GM19397 (cell line): ENCODE data around the gene TGFB2.

ENCODE experiments used
- ATAC-seq: cut with Tn5 transposase; IDR thresholded peaks from one replicate; pipeline ENCODE4 v1.9.1; 2021; ENCODE audit warnings: mild to moderate bottlenecking, moderate library complexity; ENCODE audit not compliant: unreplicated experiment

Gene TGFB2

DNA sequence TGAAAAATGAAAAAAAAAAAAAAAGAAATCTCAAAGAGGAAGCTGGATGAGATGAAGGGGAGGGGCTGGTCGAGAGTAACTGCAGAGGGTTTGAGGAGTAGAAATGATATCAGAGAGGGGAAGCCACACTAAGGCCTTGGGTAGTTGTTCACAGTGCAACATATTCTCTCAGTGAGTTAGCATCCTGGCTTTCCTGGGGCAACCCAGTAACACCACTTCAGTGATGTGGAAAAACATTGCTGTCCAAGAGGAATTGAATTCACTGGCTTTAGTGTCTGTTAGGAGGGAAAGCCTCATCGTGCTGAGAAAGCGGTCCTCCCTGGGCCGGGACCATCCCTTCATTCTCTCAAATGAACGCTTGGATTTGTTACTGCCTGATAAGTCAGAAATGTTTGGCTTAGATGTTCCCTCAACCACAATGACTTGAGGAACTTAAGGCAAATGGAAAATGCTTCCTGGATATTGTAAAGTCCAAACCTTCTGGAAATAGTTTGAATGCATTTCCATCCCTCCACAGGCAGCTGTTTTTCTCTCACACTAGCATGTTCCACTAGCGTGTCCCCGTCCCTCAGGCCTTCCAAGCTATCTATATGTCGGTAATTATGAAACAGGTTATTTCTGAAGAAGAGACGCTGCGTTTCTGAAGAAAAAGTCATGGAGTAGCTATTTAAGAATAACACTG lies 12.2 kb downstream of the TGFB2 start:
- no peak for ATAC-seq

- no peak for ATAC-seq
These were observed 12.7 kb downstream of the TGFB2 start for GRCh38 chr1:218357893-218358232.

- ATAC-seq: no peak
These were observed 16.3 kb downstream of the TGFB2 start for GRCh38 chr1:218361298-218362065.

DNA sequence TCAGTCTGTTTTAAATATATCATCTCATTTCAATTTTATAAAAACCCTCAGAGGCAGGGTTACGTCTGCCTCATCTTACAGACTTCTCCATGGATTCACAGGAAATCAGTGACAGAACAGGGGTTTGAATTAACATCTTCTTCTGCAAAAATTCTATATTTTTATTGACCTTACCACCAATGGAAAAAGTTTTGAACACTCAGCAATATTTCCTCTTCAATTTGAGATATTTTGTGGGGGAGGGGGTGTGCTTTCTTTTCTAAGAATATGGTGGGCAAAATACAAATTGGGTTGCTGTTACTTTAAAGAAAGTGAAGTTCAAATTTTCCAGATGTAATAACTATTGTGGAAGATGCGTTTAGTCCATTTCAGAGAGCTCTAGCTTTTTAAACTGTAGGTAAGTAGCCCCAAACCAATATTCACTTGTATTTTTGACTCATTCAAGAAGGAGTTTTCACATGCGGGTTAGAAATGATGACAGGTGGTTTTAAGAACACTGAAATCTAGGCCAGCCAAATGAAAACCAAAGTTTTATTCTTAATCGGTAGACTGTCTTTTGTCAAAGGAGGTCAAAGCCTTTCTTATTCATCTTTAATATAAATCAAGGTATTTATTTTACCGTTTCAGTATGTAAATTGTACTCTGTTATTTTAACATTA lies 17.4 kb downstream of the TGFB2 start:
- no peak for ATAC-seq

- ATAC-seq: no peak
These were observed 18.0 kb downstream of the TGFB2 start for GRCh38 chr1:218363141-218363540.

DNA sequence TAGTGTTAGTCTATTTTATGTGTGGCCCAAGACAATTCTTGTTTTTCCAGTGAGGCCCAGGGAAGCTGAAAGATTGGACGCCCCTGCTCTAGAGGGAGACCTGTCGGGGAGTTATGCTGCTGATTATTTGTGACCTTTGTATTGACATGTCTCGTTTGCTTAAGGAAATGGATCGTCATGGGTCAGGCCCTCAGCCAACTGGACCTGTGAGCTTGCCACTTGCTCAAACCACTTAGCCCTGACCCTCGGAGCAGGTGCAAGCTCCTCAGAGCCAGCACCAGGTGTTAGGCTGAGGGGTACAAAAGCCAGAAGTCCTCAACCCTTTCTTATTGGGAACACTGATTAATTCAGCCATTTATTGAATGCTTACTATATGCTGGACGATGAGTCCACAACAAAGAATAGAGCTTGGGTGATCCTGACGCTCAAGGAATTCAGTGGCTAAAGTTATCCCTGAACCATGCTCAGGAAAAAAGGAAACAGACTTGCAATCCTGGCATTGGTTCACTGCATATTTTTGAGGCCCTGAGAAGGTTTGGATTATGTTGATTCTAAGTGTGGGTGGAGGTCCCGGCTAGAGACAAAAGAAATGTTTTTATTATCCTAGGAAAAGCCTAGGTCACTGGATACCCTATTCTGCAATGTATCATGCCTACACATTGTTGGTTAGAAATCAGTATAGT lies 19.0 kb downstream of the TGFB2 start:
- no peak for ATAC-seq

- no peak for ATAC-seq
These were observed 20.3 kb downstream of the TGFB2 start for GRCh38 chr1:218365226-218365999.

DNA sequence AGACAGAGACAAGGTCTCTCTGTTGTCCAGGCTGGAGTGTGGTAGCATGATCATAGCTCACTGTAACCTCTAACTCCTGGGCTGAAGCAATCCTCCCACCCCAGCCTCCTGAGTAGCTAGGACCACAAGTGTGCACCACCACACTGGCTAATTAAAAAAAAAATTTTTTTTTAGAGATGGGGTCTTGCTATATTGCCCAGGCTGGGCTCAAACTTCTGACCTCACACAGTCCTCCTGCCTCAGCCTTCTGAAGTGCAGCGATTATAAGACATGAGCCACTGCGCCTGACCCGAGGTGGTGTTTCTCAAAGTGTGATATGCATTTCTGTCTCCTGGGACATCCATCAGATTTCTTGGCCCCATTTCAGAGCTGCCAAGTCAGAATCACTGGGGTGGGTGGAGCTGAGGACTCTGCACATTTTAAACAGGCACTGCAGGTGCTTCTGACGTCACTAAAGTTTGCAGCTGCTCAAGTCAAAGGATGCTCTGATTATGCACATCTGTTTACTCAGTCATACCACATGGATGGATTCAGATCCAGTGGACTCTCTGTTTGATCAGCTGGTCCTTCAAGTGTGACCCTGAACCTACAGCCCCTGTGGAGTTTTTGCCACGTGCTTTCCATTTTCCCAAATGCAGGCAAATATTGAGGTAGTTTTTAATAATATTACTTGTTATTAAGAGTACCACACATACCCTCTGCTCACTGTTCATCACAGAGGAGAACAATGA lies 21.4 kb downstream of the TGFB2 start:
- no peak for ATAC-seq

- ATAC-seq: no peak
These were observed 22.0 kb downstream of the TGFB2 start for GRCh38 chr1:218367118-218367517.

DNA sequence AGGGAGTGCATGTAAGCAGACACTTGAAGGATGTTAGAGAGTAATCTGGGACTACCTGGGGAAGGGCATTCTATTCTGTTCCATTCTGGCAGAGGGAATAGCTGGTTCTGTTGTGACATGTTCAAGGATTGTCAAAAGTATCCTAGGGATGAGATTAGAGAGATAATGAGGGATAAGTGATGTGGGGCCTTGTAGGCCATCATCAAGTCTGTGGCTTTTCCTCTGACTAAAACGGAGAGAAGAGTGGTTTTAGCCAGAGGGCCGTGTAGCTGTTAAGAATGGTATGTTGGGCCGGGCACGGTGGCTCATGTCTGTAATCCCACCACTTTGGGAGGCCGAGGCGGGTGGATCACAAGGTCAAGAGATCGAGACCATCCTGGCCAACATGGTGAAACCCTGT lies 23.6 kb downstream of the TGFB2 start:
- ATAC-seq: no peak

DNA sequence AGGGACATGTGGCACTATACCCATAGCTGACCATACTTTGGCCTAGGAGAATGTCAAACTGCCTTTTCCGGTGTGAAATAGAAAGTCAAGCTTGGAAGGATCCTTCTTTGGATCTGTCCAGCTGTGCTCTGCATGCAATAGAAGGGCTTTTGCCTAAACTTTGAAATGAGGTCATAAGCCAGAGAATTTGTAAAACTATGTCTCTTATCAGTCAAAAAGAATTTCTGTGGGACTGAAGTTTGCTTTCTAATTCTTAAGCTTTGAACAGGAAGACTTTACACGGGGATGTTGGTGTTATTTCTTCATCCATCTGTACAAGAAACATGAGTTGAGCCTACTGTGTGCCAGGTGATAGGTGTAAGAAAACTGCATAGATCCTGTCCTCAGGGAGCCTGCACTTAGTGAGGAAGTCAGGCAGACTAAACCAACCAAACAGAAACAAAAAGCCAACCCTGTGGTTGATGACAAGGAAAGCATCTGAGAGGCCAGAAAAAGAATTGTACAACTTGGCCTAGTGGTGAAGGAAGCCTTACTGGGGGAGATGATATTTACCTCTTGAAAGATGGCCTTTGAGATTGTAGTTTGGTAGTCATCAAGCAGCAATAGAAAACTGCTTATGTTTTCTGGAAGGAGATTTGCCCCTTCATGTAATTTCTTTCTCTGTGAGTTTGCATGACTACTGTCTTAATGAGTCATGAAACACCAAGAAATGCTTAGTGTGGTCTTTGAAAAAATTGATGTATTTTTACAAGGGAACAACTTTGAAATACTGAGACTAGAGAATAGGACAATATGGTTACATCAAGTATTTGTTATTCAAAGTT lies 24.8 kb downstream of the TGFB2 start:
- ATAC-seq: no peak

- ATAC-seq: no peak
These were observed 27.0 kb downstream of the TGFB2 start for GRCh38 chr1:218371927-218372672.

DNA sequence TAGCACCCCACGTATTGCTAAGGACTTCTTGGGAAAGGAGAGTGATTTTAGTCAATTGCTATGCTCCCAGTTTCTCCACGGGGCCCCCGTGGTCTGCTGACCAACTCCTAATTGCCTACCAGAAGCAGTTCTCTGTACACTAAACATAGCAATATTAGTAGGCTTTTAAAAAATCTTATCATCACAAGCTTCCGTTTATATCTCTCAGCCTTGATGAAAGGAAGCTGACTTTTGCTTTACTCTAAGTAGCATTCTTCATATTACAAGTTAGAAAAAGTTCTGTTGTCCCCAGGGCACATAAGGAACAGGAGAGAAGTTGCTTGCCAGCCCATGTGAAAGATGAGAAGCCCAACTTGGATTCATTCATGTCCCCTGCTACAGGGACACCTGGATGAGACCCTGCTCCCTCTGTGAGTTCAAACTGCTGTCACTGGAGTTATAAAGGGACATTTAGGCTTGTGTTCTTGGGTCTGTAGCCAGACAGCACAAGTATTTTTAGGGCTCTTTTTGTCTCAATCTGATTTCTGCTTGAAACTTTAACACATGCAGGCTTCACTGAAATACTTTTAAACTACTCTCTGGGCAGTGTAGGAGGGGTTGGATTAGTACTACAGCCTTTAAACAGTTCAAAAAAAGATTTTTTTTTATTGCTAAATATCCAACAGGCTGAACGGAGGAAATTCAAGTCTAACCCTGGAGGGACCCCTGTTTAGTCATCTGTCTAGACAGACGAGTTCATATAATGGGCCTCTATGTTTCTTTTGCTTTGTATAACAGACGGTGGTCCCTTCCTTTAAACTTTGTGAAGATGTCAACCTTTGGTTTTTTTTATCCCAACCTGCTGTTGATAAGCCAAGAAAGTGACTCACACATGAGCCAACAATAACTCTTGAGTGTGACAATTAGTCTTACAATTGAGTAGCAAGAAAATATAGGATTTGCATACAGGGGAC lies 29.5 kb downstream of the TGFB2 start:
- no peak for ATAC-seq

DNA sequence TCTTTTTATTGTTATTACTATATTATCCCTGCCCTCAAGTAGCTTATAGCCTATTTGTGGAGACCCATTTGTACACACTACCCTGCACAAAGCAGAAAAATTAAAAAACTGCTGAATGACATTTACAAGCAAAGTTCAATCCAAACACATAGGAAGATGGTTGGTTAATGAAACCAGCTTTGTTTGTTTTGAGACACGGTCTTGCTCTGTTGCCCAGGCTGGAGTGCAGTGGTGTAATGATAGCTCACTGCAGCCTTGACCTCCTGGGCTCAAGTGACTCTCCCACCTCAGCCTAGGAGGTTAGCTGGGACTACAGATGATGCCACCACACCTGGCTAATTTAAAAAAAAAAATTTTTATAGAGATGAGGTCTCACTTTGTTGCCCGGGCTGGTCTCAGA lies 31.6 kb downstream of the TGFB2 start:
- peak; percentile 22 for ATAC-seq

DNA sequence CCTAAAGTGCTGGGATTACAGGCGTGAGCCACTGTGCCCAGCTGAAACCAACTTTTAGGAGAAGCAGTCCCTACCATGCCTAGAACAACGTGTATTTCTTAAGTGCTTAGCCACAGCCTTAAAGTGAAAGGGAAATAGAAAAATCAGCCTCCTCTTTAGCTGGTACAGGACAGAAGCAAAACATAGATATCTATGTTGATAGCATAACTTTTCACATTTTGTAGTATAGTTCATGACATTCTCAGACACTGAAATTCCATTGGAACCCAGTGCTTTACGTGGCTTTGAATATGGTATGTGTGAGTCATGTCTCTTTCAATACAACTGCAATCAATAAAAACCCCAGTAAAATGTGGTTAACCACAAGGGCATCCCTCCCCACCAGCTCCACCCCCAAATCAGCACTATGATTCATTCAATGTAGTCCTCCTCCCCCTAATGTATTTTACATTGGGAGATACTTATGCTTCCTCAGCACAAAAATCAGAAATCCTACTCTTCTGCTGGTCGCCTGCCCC lies 32.1 kb downstream of the TGFB2 start:
- peak; percentile 65 for ATAC-seq

- no peak for ATAC-seq
These were observed 35.2 kb downstream of the TGFB2 start for GRCh38 chr1:218380125-218380977.
